ENCODE data around the gene CCL1.

CCL1 gene

GRCh38 chr17:34341916-34342315, 21.1 kb downstream of the CCL1 start:
- no peak for TF ChIP-seq TAF1 (IDR thresholded peaks at IDR 0.05; ENCODE audit: borderline replicate concordance, insufficient read depth, low read length)
- TF ChIP-seq POLR2AphosphoS5 (IDR thresholded peaks at IDR 0.05; ENCODE audit: low read depth, low read length): no peak
- TF ChIP-seq SIN3A (IDR thresholded peaks at IDR 0.05; ENCODE audit: borderline replicate concordance, insufficient read depth, low read length): no peak
- TF ChIP-seq FOXP2 (optimal IDR thresholded peaks at IDR 0.05; ENCODE audit: borderline replicate concordance, extremely low read depth, extremely low read length, insufficient read depth): no peak
- no peak for TF ChIP-seq REST (IDR thresholded peaks at IDR 0.05; ENCODE audit: insufficient read depth in 1 of 2, low read depth in 2 of 2, low read length in 2 of 2)

GRCh38 chr17:34339138-34339770, 23.8 kb downstream of the CCL1 start:
- TF ChIP-seq TAF1 (IDR thresholded peaks at IDR 0.05; ENCODE audit: borderline replicate concordance, insufficient read depth, low read length) (no peak), REST (IDR thresholded peaks at IDR 0.05; ENCODE audit: insufficient read depth in 1 of 2, low read depth in 2 of 2, low read length in 2 of 2) (no peak), SIN3A (IDR thresholded peaks at IDR 0.05; ENCODE audit: borderline replicate concordance, insufficient read depth, low read length) (no peak), POLR2AphosphoS5 (IDR thresholded peaks at IDR 0.05; ENCODE audit: low read depth, low read length) (no peak), FOXP2 (optimal IDR thresholded peaks at IDR 0.05; ENCODE audit: borderline replicate concordance, extremely low read depth, extremely low read length, insufficient read depth) (no peak)

- TF ChIP-seq FOXP2 (optimal IDR thresholded peaks at IDR 0.05; ENCODE audit: borderline replicate concordance, extremely low read depth, extremely low read length, insufficient read depth) (no peak), SIN3A (IDR thresholded peaks at IDR 0.05; ENCODE audit: borderline replicate concordance, insufficient read depth, low read length) (no peak), TAF1 (IDR thresholded peaks at IDR 0.05; ENCODE audit: borderline replicate concordance, insufficient read depth, low read length) (no peak), REST (IDR thresholded peaks at IDR 0.05; ENCODE audit: insufficient read depth in 1 of 2, low read depth in 2 of 2, low read length in 2 of 2) (no peak), POLR2AphosphoS5 (IDR thresholded peaks at IDR 0.05; ENCODE audit: low read depth, low read length) (no peak)
These were observed 25.3 kb downstream of the CCL1 start for GRCh38 chr17:34337701-34338100.

GRCh38 chr17:34321964-34322363, 41.1 kb downstream of the CCL1 start:
- no peak for TF ChIP-seq POLR2AphosphoS5 (IDR thresholded peaks at IDR 0.05; ENCODE audit: low read depth, low read length)
- TF ChIP-seq SIN3A (IDR thresholded peaks at IDR 0.05; ENCODE audit: borderline replicate concordance, insufficient read depth, low read length): no peak
- TF ChIP-seq TAF1 (IDR thresholded peaks at IDR 0.05; ENCODE audit: borderline replicate concordance, insufficient read depth, low read length): no peak
- TF ChIP-seq REST (IDR thresholded peaks at IDR 0.05; ENCODE audit: insufficient read depth in 1 of 2, low read depth in 2 of 2, low read length in 2 of 2): no peak
- no peak for TF ChIP-seq FOXP2 (optimal IDR thresholded peaks at IDR 0.05; ENCODE audit: borderline replicate concordance, extremely low read depth, extremely low read length, insufficient read depth)

Data from PFSK-1 (cell line).